Measurements from ENCODE around the gene EFR3B.

DNA sequence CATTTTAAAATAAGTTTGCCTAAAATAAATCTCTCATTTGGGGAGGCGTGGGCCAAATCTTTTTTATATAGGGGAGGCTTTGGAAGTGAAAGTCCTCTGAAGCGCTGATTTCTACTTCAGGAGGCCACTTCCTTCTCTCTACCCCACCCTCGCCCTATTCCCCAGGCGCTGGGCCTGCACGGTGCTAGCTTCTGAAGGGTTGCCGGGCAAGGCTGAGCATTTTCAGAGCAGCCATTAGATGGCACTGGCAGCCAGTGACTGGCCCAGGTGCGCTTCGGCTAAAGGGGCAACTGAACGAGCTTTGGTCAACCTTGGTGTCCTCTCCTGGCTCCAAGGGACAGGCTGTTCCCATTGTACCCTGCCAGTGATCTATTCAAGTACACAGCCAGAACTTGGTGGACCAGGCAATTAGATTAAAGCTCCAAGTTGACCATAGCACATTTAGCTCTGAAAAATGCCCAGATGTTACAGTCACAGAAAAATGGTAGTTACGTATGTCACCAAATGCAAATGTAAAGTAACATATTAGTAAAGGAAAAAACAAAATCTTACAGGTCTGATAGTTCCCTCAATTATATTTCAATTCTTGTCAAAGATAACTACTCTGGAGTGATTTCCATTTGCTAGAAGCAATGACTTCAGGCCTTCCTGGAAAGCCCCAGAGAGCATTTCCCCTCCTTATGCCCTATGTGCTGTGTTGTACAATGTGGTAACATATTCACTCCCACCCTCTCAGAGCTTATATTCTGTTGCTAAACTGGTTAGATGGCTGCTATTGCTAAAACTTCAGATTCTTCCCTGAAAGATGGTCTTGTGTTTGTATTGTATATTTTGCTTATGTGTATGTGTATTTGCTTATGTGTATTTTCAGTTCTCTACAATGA, 124.4 kb downstream of the EFR3B start:
- TF ChIP-seq, protein P1, sequence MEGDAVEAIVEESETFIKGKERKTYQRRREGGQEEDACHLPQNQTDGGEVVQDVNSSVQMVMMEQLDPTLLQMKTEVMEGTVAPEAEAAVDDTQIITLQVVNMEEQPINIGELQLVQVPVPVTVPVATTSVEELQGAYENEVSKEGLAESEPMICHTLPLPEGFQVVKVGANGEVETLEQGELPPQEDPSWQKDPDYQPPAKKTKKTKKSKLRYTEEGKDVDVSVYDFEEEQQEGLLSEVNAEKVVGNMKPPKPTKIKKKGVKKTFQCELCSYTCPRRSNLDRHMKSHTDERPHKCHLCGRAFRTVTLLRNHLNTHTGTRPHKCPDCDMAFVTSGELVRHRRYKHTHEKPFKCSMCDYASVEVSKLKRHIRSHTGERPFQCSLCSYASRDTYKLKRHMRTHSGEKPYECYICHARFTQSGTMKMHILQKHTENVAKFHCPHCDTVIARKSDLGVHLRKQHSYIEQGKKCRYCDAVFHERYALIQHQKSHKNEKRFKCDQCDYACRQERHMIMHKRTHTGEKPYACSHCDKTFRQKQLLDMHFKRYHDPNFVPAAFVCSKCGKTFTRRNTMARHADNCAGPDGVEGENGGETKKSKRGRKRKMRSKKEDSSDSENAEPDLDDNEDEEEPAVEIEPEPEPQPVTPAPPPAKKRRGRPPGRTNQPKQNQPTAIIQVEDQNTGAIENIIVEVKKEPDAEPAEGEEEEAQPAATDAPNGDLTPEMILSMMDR (IDR thresholded peaks at IDR 0.05) = peak; percentile 70
- no peak for TF ChIP-seq ZFX (IDR thresholded peaks at IDR 0.05; ENCODE audit: borderline replicate concordance)

Data from 22Rv1 (cell line).